ENCODE measurements around the gene CDC27.
A peak's percentile ranks its signal among the peaks of the same experiment; 100 is the strongest.
"Not testable (repeated sequence)": the region's sequence is repeated elsewhere in the genome, so short reads cannot be mapped to it uniquely, and the experiment has no call there.

CDC27 gene

GRCh38 chr17:47188876-47189731 is at the start of gene CDC27:
CDC27 (minus strand) TSS chr17:47189295; CDS start chr17:47189172, 123 bp downstream.
- DNase-seq (ENCODE audit: low read depth), result peak; percentile 98

- DNase-seq (ENCODE audit: low read depth), result no peak
These were observed 49.4 kb upstream of the CDC27 start for GRCh38 chr17:47238321-47239010.

- DNase-seq (ENCODE audit: low read depth), result no peak
These were observed 48.7 kb upstream of the CDC27 start for GRCh38 chr17:47237841-47238240.

- DNase-seq (ENCODE audit: low read depth), result no peak
These were observed 46.8 kb upstream of the CDC27 start for GRCh38 chr17:47235923-47236322.

- DNase-seq (ENCODE audit: low read depth), result no peak
These were observed 46.4 kb upstream of the CDC27 start for GRCh38 chr17:47235506-47235905.

GRCh38 chr17:47232465-47232864 is 43.4 kb upstream of the CDC27 start:
- no peak for DNase-seq (ENCODE audit: low read depth)

- no peak for DNase-seq (ENCODE audit: low read depth)
These were observed 42.8 kb upstream of the CDC27 start for GRCh38 chr17:47231866-47232265.

GRCh38 chr17:47231334-47231733 is 42.2 kb upstream of the CDC27 start:
- DNase-seq (ENCODE audit: low read depth), result no peak

GRCh38 chr17:47230864-47231263 is 41.8 kb upstream of the CDC27 start:
- no peak for DNase-seq (ENCODE audit: low read depth)

- DNase-seq (ENCODE audit: low read depth), result peak; percentile 93
These were observed 40.7 kb upstream of the CDC27 start for GRCh38 chr17:47229535-47230443.

GRCh38 chr17:47227862-47228261 is 38.8 kb upstream of the CDC27 start:
- DNase-seq (ENCODE audit: low read depth), result no peak

GRCh38 chr17:47225911-47226688 is 37.0 kb upstream of the CDC27 start:
- peak; percentile 31 for DNase-seq (ENCODE audit: low read depth)

- DNase-seq (ENCODE audit: low read depth), result peak; percentile 93
These were observed 36.4 kb upstream of the CDC27 start for GRCh38 chr17:47225436-47225858.

GRCh38 chr17:47224966-47225365 is 35.9 kb upstream of the CDC27 start:
- peak; percentile 38 for DNase-seq (ENCODE audit: low read depth)

GRCh38 chr17:47224077-47224476 is 35.0 kb upstream of the CDC27 start:
- not testable (repeated sequence) for DNase-seq (ENCODE audit: low read depth)

- DNase-seq (ENCODE audit: low read depth), result no peak
These were observed 34.4 kb upstream of the CDC27 start for GRCh38 chr17:47223460-47223859.

GRCh38 chr17:47223007-47223406 is 33.9 kb upstream of the CDC27 start:
- DNase-seq (ENCODE audit: low read depth), result peak; percentile 49

GRCh38 chr17:47222047-47222446 is 33.0 kb upstream of the CDC27 start:
- no peak for DNase-seq (ENCODE audit: low read depth)

GRCh38 chr17:47221154-47221553 is 32.1 kb upstream of the CDC27 start:
- no peak for DNase-seq (ENCODE audit: low read depth)

GRCh38 chr17:47220531-47220999 is 31.5 kb upstream of the CDC27 start:
- no peak for DNase-seq (ENCODE audit: low read depth)

Data from EH (cell line).